GM19023 (cell line): ENCODE results near the gene CBLL1.

ENCODE experiments used
- ATAC-seq: cut with Tn5 transposase; IDR thresholded peaks from one replicate; pipeline ENCODE4 v1.9.1; 2021; ENCODE audit warnings: mild to moderate bottlenecking, moderate library complexity; ENCODE audit not compliant: unreplicated experiment

Gene CBLL1

GRCh38 chr7:107809179-107809578, 65.2 kb downstream of the CBLL1 start:
- no peak for ATAC-seq

GRCh38 chr7:107810626-107811025, 66.7 kb downstream of the CBLL1 start:
- ATAC-seq, result no peak
